CD4-positive, CD25-positive, alpha-beta regulatory T cell (primary cell): ENCODE data around the gene TRPM4. TPM values are rescaled to one million over a fixed set of nuclear protein-coding genes. Genes with fewer than 3 reads are reported as not detected.

Source experiments
- ATAC-seq, 2 donors: fragments of 150-1000 bp; cut with Tn5 transposase; one replicate each; pipeline ENCODE4 v1.10.0; 2021; ENCODE audit warnings: low read depth in 2 of 2, moderate number of reproducible peaks in 2 of 2, moderate library complexity in 1 of 2
- DNase-seq, 3 donors: peaks; one replicate each; pipeline versions ENCODE4 v3.0.0 to v3.0.0-alpha.2; 2012 to 2022; ENCODE audit warnings: mixed read lengths in 1 of 3
- H3K27ac ChIP-seq: one replicate; pipeline ENCODE4 v1.7.0; 2013; ENCODE audit warnings: mild to moderate bottlenecking, low read length; ENCODE audit not compliant: insufficient read depth, poor library complexity, severe bottlenecking
- H3K27me3 ChIP-seq: one replicate; pipeline ENCODE4 v1.7.0; 2013; ENCODE audit warnings: low read length; ENCODE audit not compliant: control insufficient read depth, insufficient read depth
- H3K36me3 ChIP-seq: one replicate; pipeline ENCODE4 v1.7.0; 2013; ENCODE audit warnings: mild to moderate bottlenecking, low read length, moderate library complexity; ENCODE audit not compliant: control insufficient read depth, insufficient read depth
- H3K4me1 ChIP-seq: 2 replicates; pipeline ENCODE4 v1.7.0; 2013; ENCODE audit warnings: mild to moderate bottlenecking, low read length; ENCODE audit not compliant: insufficient read depth, control insufficient read depth, poor library complexity, severe bottlenecking
- H3K4me3 ChIP-seq: one replicate; pipeline ENCODE4 v1.7.0; 2013; ENCODE audit warnings: low read depth, mild to moderate bottlenecking, low read length, moderate library complexity
- H3K9me3 ChIP-seq, 2 experiments: 1 replicate in 1 of 2; 2 replicates in 1 of 2; pipeline ENCODE4 v1.7.0; 2013; ENCODE audit warnings: low read length in 2 of 2, mild to moderate bottlenecking in 1 of 2, moderate library complexity in 1 of 2; ENCODE audit not compliant: control insufficient read depth in 2 of 2
- H3K27ac Mint-ChIP-seq, 3 donors: one replicate each; pipeline ENCODE4 v1.8.0; 2020 to 2022; ENCODE audit warnings: mild to moderate bottlenecking in 3 of 3, mixed read lengths in 3 of 3, moderate library complexity in 2 of 3
- H3K27me3 Mint-ChIP-seq: one replicate; pipeline ENCODE4 v1.8.0; 2022; ENCODE audit warnings: mild to moderate bottlenecking, mixed read lengths
- H3K36me3 Mint-ChIP-seq: one replicate; pipeline ENCODE4 v1.8.0; 2020; ENCODE audit warnings: mixed read lengths
- H3K4me1 Mint-ChIP-seq, 4 donors: one replicate each; pipeline ENCODE4 v1.8.0; 2020 to 2022; ENCODE audit warnings: mixed read lengths in 4 of 4, mild to moderate bottlenecking in 1 of 4
- H3K4me3 Mint-ChIP-seq, 4 donors: one replicate each; pipeline ENCODE4 v1.8.0; 2020 to 2022; ENCODE audit warnings: mild to moderate bottlenecking in 4 of 4, mixed read lengths in 4 of 4, moderate library complexity in 3 of 4
- H3K9me3 Mint-ChIP-seq, 7 donors: one replicate each; pipeline ENCODE4 v1.8.0; 2020 to 2022; ENCODE audit warnings: mixed read lengths in 7 of 7, mild to moderate bottlenecking in 3 of 7, moderate library complexity in 2 of 7
- polyA plus RNA-seq, 4 donors: library from polyadenylated mRNA; unstranded; fragments of 300-500 nt; fragmentation: Illumina TruSeq; gene quantifications; one replicate each; pipeline ENCODE4 v1.2.3, GENCODE V29; 2021
- total RNA-seq: library from RNA; stranded (reverse); gene quantifications from one replicate; pipeline ENCODE4 v1.2.3, GENCODE V29; 2022

TRPM4 gene
- total and polyA plus RNA-seq, 5 donors from 2014 or later: not detected

DNA sequence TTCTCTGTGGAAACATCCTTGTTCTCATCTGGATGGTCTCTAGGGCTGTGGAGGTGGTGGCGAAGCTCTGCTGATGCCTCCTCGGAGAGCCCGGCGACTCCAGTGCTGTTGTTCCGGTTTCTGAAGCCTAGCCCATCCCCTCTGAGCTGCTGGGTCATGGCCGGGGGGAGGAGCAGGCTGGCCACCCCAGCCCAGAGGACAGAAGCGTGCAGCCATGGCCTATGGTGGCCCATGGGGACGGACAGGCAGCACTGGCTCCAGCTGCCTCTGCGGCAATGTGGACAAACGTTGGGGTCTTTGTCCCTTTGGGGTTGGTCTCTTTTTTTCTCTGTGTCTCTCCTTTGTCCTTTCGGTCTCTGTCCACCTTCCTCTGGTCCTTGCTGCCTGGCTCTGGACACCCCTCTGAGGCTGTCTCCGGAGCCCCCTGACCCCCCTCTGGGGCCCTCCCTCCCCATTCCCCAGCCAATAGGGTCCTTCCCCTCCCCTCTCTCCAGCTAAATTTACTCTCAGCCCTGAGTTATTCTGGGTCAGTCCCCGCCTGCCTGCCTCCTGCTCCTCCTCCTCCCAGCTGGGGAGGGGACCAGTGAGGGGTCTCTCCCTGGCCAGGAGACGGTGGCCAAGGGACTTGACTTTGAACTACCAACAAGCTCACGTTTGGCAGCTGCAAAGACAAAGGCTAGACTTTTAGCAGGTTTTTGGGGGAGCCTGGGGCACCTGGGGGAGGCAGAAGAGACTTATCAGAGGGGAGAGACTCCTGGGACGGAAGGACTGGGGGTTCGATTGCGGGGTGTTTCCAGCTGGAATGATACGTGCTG lies 2.4 kb upstream of the TRPM4 start, which contains the start of gene HRC:
HRC (minus strand) TSS at position 392 of the 815 bp plus-strand sequence; CDS start at position 233, 159 bp downstream.
- Mint-ChIP-seq H3K4me3 (peak within 1 kb of the TSS in 2 of 4 donors; percentile 40 to 72), H3K36me3 (no peaks in the 10 kb centered on the region), H3K9me3 (peaks cover 0 to 15% (median 5%) of the 10 kb centered on the region in 7 donors), H3K27me3 (peaks cover 71% of the 10 kb centered on the region), H3K4me1 (peaks cover 0 to 30% (median 12%) of the 10 kb centered on the region in 4 donors), H3K27ac (peak within 1 kb of the TSS in 1 of 3 donors; percentile 15)
- Histone ChIP-seq H3K36me3 (no peaks in the 10 kb centered on the region), H3K27ac (no peak within 1 kb of the TSS), H3K9me3 (peaks cover 0 to 8% of the 10 kb centered on the region in 2 experiments), H3K27me3 (peaks cover 13% of the 10 kb centered on the region), H3K4me3 (no peak within 1 kb of the TSS), H3K4me1 (peaks cover 23% of the 10 kb centered on the region)
- DNase-seq (no peak), ATAC-seq (no peak)

GRCh38 chr19:49155820-49156346 lies 1.7 kb upstream of the TRPM4 start:
- ATAC-seq (no peak), DNase-seq (no peak)
- Mint-ChIP-seq H3K9me3 (peaks cover 0 to 15% (median 5%) of the 10 kb centered on the region in 7 donors), H3K4me3 (peak overlapping the region in 1 of 4 donors; percentile 40), H3K27me3 (peaks cover 76% of the 10 kb centered on the region), H3K36me3 (no peaks in the 10 kb centered on the region), H3K27ac (no peak overlapping the region), H3K4me1 (peaks cover 0 to 27% (median 12%) of the 10 kb centered on the region in 4 donors)
- H3K4me3 ChIP-seq: no peak overlapping the region
- no peaks in the 10 kb centered on the region for H3K36me3 ChIP-seq
- H3K4me1 ChIP-seq: peaks cover 16% of the 10 kb centered on the region
- H3K27ac ChIP-seq: no peak overlapping the region
- H3K27me3 ChIP-seq: peaks cover 13% of the 10 kb centered on the region
- peaks cover 0 to 8% of the 10 kb centered on the region in 2 experiments for H3K9me3 ChIP-seq

DNA sequence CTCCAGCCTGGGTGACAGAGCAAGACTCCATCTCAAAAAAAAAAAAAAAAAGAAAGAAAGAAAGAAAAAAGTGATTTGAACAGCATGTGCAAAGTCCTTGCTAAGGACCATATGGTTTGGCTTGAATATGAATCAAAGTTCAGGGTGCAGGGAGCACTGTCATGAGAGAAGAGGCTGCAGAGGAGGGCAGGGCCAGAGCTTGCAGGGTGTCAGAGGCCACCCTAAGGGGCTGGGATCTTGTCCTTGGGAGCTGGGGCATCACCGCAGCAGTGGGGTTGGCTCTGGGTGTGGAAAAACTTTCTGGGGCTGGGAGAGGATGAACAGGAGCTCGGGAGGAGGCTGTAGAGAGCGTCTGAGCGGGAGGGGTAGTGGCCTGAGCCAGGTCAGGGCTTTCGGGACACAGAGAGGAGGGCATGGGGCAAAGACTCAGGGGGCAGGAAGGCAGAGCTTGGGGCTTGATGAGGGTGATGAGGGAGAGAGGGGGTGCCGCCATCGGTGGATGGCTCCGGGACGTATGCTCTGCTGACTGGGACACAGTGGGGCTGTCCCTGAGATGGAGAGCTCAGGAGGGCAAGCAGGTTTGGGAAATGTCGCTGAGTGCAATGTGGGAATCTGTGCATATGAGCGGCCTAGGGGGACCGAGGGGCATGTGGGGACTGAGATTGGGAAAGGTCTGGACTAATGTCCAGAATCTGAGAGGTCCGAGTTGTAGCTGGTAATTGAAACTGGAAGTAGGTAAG lies 3.0 kb downstream of the TRPM4 start:
- DNase-seq: no peak
- Mint-ChIP-seq H3K27ac (peak overlapping the region in 1 of 3 donors; percentile 23), H3K27me3 (peaks cover 51% of the 10 kb centered on the region), H3K4me3 (no peak overlapping the region), H3K9me3 (peaks cover 0 to 8% (median 0%) of the 10 kb centered on the region in 7 donors), H3K4me1 (peaks cover 0 to 9% (median 5%) of the 10 kb centered on the region in 4 donors), H3K36me3 (no peaks in the 10 kb centered on the region)
- H3K9me3 ChIP-seq: no peaks in the 10 kb centered on the region
- H3K27me3 ChIP-seq: peaks cover 5% of the 10 kb centered on the region
- no peak for ATAC-seq
- H3K27ac ChIP-seq: no peak overlapping the region
- H3K36me3 ChIP-seq: no peaks in the 10 kb centered on the region
- no peak overlapping the region for H3K4me3 ChIP-seq
- peaks cover 7% of the 10 kb centered on the region for H3K4me1 ChIP-seq

- H3K27ac Mint-ChIP-seq: no peak overlapping the region
Measured at GRCh38 chr19:49161987-49162386, 4.4 kb downstream of the TRPM4 start.

DNA sequence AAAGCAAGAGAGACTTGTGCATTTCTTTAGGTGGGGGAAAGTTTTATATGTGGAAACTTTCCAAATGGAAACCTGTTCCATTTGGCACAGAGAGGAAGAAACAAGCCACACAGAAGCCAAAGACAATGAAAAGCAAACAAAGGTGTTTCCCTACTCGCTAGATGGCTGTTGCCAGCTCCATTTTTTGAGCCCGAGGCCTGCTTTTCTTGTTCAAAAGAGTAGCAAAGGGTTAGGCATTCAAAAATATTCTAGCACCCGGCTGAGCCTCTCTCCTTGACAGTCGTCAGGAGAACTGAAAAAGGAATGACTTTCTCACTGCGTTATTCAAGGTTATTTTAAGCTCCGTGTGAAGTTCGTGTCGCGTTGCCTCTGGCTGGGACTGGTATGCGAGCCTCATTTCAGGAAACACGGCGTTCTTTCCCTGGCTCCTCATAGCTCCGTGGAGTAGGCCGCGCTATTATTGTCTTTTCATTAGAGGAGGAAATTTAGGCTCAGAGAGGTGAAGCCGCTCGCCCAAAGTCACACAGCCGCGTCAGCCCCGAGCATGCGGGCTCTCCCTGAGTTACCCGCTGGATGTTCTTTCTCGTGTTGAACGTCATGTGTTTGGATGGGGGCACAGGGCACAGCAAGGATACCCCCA lies 7.6 kb downstream of the TRPM4 start:
- no peaks in the 10 kb centered on the region for H3K9me3 Mint-ChIP-seq
- Histone ChIP-seq H3K4me3 (no peak overlapping the region), H3K36me3 (no peaks in the 10 kb centered on the region), H3K9me3 (no peaks in the 10 kb centered on the region), H3K27me3 (no peaks in the 10 kb centered on the region), H3K27ac (no peak overlapping the region), H3K4me1 (no peaks in the 10 kb centered on the region)
- H3K4me3 Mint-ChIP-seq: no peak overlapping the region
- H3K27ac Mint-ChIP-seq: no peak overlapping the region
- ATAC-seq (no peak), DNase-seq (no peak)
- H3K4me1 Mint-ChIP-seq: no peaks in the 10 kb centered on the region
- H3K27me3 Mint-ChIP-seq: peaks cover 21% of the 10 kb centered on the region
- H3K36me3 Mint-ChIP-seq: no peaks in the 10 kb centered on the region

More at GRCh38 chr19:49161987-49162386, 4.4 kb downstream of the TRPM4 start:
- H3K4me1 Mint-ChIP-seq: peaks cover 0 to 9% (median 5%) of the 10 kb centered on the region in 4 donors
- ATAC-seq (no peak), DNase-seq (no peak)
- no peak overlapping the region for H3K4me3 Mint-ChIP-seq
- H3K27me3 Mint-ChIP-seq: peaks cover 45% of the 10 kb centered on the region
- no peaks in the 10 kb centered on the region for H3K36me3 Mint-ChIP-seq
- H3K9me3 Mint-ChIP-seq: peaks cover 0 to 7% (median 0%) of the 10 kb centered on the region in 7 donors
- Histone ChIP-seq H3K4me1 (peaks cover 7% of the 10 kb centered on the region), H3K27me3 (peaks cover 5% of the 10 kb centered on the region), H3K36me3 (no peaks in the 10 kb centered on the region), H3K4me3 (no peak overlapping the region), H3K27ac (no peak overlapping the region), H3K9me3 (no peaks in the 10 kb centered on the region)

- Mint-ChIP-seq H3K27me3 (peaks cover 15% of the 10 kb centered on the region), H3K9me3 (no peaks in the 10 kb centered on the region), H3K27ac (no peak overlapping the region), H3K36me3 (no peaks in the 10 kb centered on the region), H3K4me3 (no peak overlapping the region), H3K4me1 (no peaks in the 10 kb centered on the region)
- Histone ChIP-seq H3K36me3 (no peaks in the 10 kb centered on the region), H3K9me3 (no peaks in the 10 kb centered on the region), H3K27ac (no peak overlapping the region), H3K27me3 (no peaks in the 10 kb centered on the region), H3K4me1 (no peaks in the 10 kb centered on the region), H3K4me3 (no peak overlapping the region)
- ATAC-seq (no peak), DNase-seq (no peak)
Measured at GRCh38 chr19:49165865-49166301, 8.3 kb downstream of the TRPM4 start.

- no peaks in the 10 kb centered on the region for H3K36me3 ChIP-seq
- Mint-ChIP-seq H3K4me3 (no peak overlapping the region), H3K27ac (no peak overlapping the region), H3K27me3 (peaks cover 9% of the 10 kb centered on the region), H3K36me3 (no peaks in the 10 kb centered on the region), H3K4me1 (no peaks in the 10 kb centered on the region), H3K9me3 (no peaks in the 10 kb centered on the region)
- H3K9me3 ChIP-seq: no peaks in the 10 kb centered on the region
- no peak overlapping the region for H3K4me3 ChIP-seq
- peaks cover 2% of the 10 kb centered on the region for H3K27me3 ChIP-seq
- no peaks in the 10 kb centered on the region for H3K4me1 ChIP-seq
- DNase-seq: no peak
- ATAC-seq: no peak
- no peak overlapping the region for H3K27ac ChIP-seq
Measured at GRCh38 chr19:49167857-49168409, 10.3 kb downstream of the TRPM4 start.
